ENCODE measurements around the gene GNG3. TPM values are rescaled to one million over a fixed set of nuclear protein-coding genes. Genes with fewer than 3 reads are reported as not detected.

GNG3 gene
- polyA plus RNA-seq, 3 donors = 0.23 TPM; not detected in 2

- peak overlapping the region; percentile 95 for H2AFZ ChIP-seq (ENCODE audit: insufficient read depth, low read depth, low read length, poor library complexity, severe bottlenecking)
- peaks cover 22 to 40% of the 10 kb centered on the region in 2 donors for H3K4me1 ChIP-seq (ENCODE audit: control insufficient read depth in 1 of 2, insufficient read depth in 2 of 2, low read length in 2 of 2)
- H3K4me2 ChIP-seq (replicated peaks; ENCODE audit: extremely low read depth, low read length, poor library complexity, severe bottlenecking) = peak overlapping the region; percentile 92
- intact Hi-C loops (cut with micrococcal nuclease) = loop anchor here in 1 of 2 donors (2.0 kb wide), 2 partner anchors 13 to 25 kb away; partner anchors contain the start of genes C11orf98, CSKMT and INTS5
- 97% methylated on average over 12 of the region's 15 CpGs for WGBS (ENCODE audit: insufficient coverage)
- peak overlapping the region in 1 of 3 experiments; percentile 98 for H3K4me3 ChIP-seq (replicated peaks in 1 of 3; ENCODE audit: low read depth in 2 of 3, low read length in 3 of 3)
- Mint-ChIP-seq H3K27ac (peak overlapping the region in 6 of 7 donors; percentile 26 to 95 (median 92)), H3K4me3 (peak overlapping the region; percentile 87 to 93), H3K4me1 (peaks cover 44% of the 10 kb centered on the region), H3K36me3 (peaks cover 31 to 47% of the 10 kb centered on the region in 2 donors), H3K9me3 (no peaks in the 10 kb centered on the region), H3K27me3 (ENCODE audit: low read depth in 3 of 3) (peaks cover 0 to 2% (median 1%) of the 10 kb centered on the region in 3 donors)
- H3K9me3 ChIP-seq (replicated peaks in 1 of 2; ENCODE audit: control insufficient read depth in 1 of 2, insufficient read depth in 1 of 2, low read length in 2 of 2) = no peaks in the 10 kb centered on the region
- H3K9ac ChIP-seq (ENCODE audit: insufficient read depth, low read length, poor library complexity, severe bottlenecking) = peak overlapping the region; percentile 99
- no peaks in the 10 kb centered on the region for H3K27me3 ChIP-seq (ENCODE audit: control insufficient read depth in 2 of 2, insufficient read depth in 2 of 2, low read length in 2 of 2)
- no peak for DNase-seq
- peaks cover 26 to 46% of the 10 kb centered on the region in 2 donors for H3K36me3 ChIP-seq (replicated peaks in 1 of 2; ENCODE audit: control insufficient read depth in 1 of 2, insufficient read depth in 2 of 2, low read length in 2 of 2)
- H4K20me1 ChIP-seq (ENCODE audit: insufficient read depth, low read length) = peaks cover 28% of the 10 kb centered on the region
- no peak for TF ChIP-seq CTCF (IDR thresholded peaks at IDR 0.05)
- H3K79me2 ChIP-seq (ENCODE audit: insufficient read depth, low read length) = peaks cover 60% of the 10 kb centered on the region
- H3K27ac ChIP-seq (ENCODE audit: low read depth in 1 of 2, low read length in 2 of 2) = peak overlapping the region in 1 of 2 donors; percentile 97
Measured at GRCh38 chr11:62677714-62678113, 29.8 kb upstream of the GNG3 start.

- H3K9ac ChIP-seq (ENCODE audit: insufficient read depth, low read length, poor library complexity, severe bottlenecking) = peak overlapping the region; percentile 99
- H3K4me1 ChIP-seq (ENCODE audit: control insufficient read depth in 1 of 2, insufficient read depth in 2 of 2, low read length in 2 of 2) = peaks cover 16 to 33% of the 10 kb centered on the region in 2 donors
- Mint-ChIP-seq H3K27ac (peak overlapping the region; percentile 89 to 96 (median 93)), H3K4me1 (peaks cover 37% of the 10 kb centered on the region), H3K9me3 (no peaks in the 10 kb centered on the region), H3K36me3 (peaks cover 31 to 43% of the 10 kb centered on the region in 2 donors), H3K27me3 (ENCODE audit: low read depth in 3 of 3) (peaks cover 0 to 3% (median 2%) of the 10 kb centered on the region in 3 donors), H3K4me3 (peak overlapping the region; percentile 87 to 93)
- H3K4me3 ChIP-seq (replicated peaks in 1 of 3; ENCODE audit: low read depth in 2 of 3, low read length in 3 of 3) = peak overlapping the region; percentile 77 to 98 (median 93)
- no peaks in the 10 kb centered on the region for H3K27me3 ChIP-seq (ENCODE audit: control insufficient read depth in 2 of 2, insufficient read depth in 2 of 2, low read length in 2 of 2)
- 3% methylated on average over 6 of the region's 16 CpGs for WGBS (ENCODE audit: insufficient coverage)
- no peak for TF ChIP-seq CTCF (IDR thresholded peaks at IDR 0.05)
- H3K27ac ChIP-seq (ENCODE audit: low read depth in 1 of 2, low read length in 2 of 2) = peak overlapping the region; percentile 83 to 97
- peak overlapping the region; percentile 95 for H2AFZ ChIP-seq (ENCODE audit: insufficient read depth, low read depth, low read length, poor library complexity, severe bottlenecking)
- H3K79me2 ChIP-seq (ENCODE audit: insufficient read depth, low read length) = peaks cover 53% of the 10 kb centered on the region
- peaks cover 23 to 41% of the 10 kb centered on the region in 2 donors for H3K36me3 ChIP-seq (replicated peaks in 1 of 2; ENCODE audit: control insufficient read depth in 1 of 2, insufficient read depth in 2 of 2, low read length in 2 of 2)
- DNase-seq = no peak
- H4K20me1 ChIP-seq (ENCODE audit: insufficient read depth, low read length) = peaks cover 24% of the 10 kb centered on the region
- peak overlapping the region; percentile 92 for H3K4me2 ChIP-seq (replicated peaks; ENCODE audit: extremely low read depth, low read length, poor library complexity, severe bottlenecking)
- no peaks in the 10 kb centered on the region for H3K9me3 ChIP-seq (replicated peaks in 1 of 2; ENCODE audit: control insufficient read depth in 1 of 2, insufficient read depth in 1 of 2, low read length in 2 of 2)
- intact Hi-C loops (cut with micrococcal nuclease) = loop anchor here in 1 of 2 donors (2.0 kb wide), 2 partner anchors 14 to 26 kb away; partner anchors contain the start of genes C11orf98, CSKMT and INTS5
Measured at GRCh38 chr11:62678433-62678769, 29.1 kb upstream of the GNG3 start.
